ENCODE data around the gene TFAP2A. TPM values are rescaled to one million over a fixed set of nuclear protein-coding genes. Genes with fewer than 3 reads are reported as not detected.

The TFAP2A gene
- total and polyA plus RNA-seq, 7 donors, result 0.13 to 0.36 (median 0.27) TPM; not detected in 2

- Histone ChIP-seq H3K36me3 (no peaks in the 10 kb centered on the region), H3K27me3 (peaks cover 20 to 100% (median 94%) of the 10 kb centered on the region in 3 donors), H3K4me3 (no peak overlapping the region), H3K27ac (no peak overlapping the region), H3K4me1 (peaks cover 0 to 10% (median 4%) of the 10 kb centered on the region in 4 donors), H3K9me3 (no peaks in the 10 kb centered on the region)
- TF ChIP-seq POLR2A (IDR thresholded peaks at IDR 0.05), result no peak
- no peak for TF ChIP-seq CTCF (IDR thresholded peaks at IDR 0.05)
- no peak for TF ChIP-seq POLR2AphosphoS5 (IDR thresholded peaks at IDR 0.05)
- 7 to 14% methylated on average over 41 of the region's 41 CpGs for WGBS, 2 donors
- DNase-seq, result no peak
- intact Hi-C loops (cut with DNase I), result no loop called here
These were observed 24.2 kb downstream of the TFAP2A start for GRCh38 chr6:10390495-10391298.

GRCh38 chr6:10389739-10390494 is 25.0 kb downstream of the TFAP2A start:
- intact Hi-C loops (cut with DNase I), result no loop called here
- H3K27me3 ChIP-seq, result peaks cover 26 to 100% (median 94%) of the 10 kb centered on the region in 3 donors
- no peak for TF ChIP-seq POLR2A (IDR thresholded peaks at IDR 0.05)
- TF ChIP-seq CTCF (IDR thresholded peaks at IDR 0.05), result no peak
- no peak for TF ChIP-seq POLR2AphosphoS5 (IDR thresholded peaks at IDR 0.05)
- TF ChIP-seq EP300 (IDR thresholded peaks at IDR 0.05), result no peak
- 10 to 21% methylated on average over 47 of the region's 47 CpGs for WGBS, 2 donors
- H3K9me3 ChIP-seq, result no peaks in the 10 kb centered on the region
- H3K27ac ChIP-seq, result no peak overlapping the region
- no peak for DNase-seq
- H3K36me3 ChIP-seq, result no peaks in the 10 kb centered on the region
- no peak overlapping the region for H3K4me3 ChIP-seq
- peaks cover 0 to 11% (median 6%) of the 10 kb centered on the region in 4 donors for H3K4me1 ChIP-seq

- no peak overlapping the region for H3K27ac ChIP-seq
- peaks cover 0 to 25% (median 17%) of the 10 kb centered on the region in 4 donors for H3K4me1 ChIP-seq
- no peaks in the 10 kb centered on the region for H3K36me3 ChIP-seq
- no peaks in the 10 kb centered on the region for H3K9me3 ChIP-seq
- no peak for DNase-seq
- WGBS, 2 donors, result 9 to 10% methylated on average over 8 of the region's 8 CpGs
- TF ChIP-seq CTCF (IDR thresholded peaks at IDR 0.05) (no peak), POLR2A (IDR thresholded peaks at IDR 0.05) (no peak), POLR2AphosphoS5 (IDR thresholded peaks at IDR 0.05) (no peak), EP300 (IDR thresholded peaks at IDR 0.05) (no peak)
- H3K4me3 ChIP-seq, result no peak overlapping the region
- peaks cover 33 to 100% (median 96%) of the 10 kb centered on the region in 3 donors for H3K27me3 ChIP-seq
- intact Hi-C loops (cut with DNase I), result no loop called here
These were observed 27.9 kb downstream of the TFAP2A start for GRCh38 chr6:10386756-10387654.

GRCh38 chr6:10386220-10386619 is 28.7 kb downstream of the TFAP2A start:
- Histone ChIP-seq H3K27ac (no peak overlapping the region), H3K36me3 (no peaks in the 10 kb centered on the region), H3K4me1 (peaks cover 0 to 25% (median 17%) of the 10 kb centered on the region in 4 donors), H3K4me3 (no peak overlapping the region), H3K9me3 (no peaks in the 10 kb centered on the region), H3K27me3 (peaks cover 37 to 100% (median 97%) of the 10 kb centered on the region in 3 donors)
- no peak for DNase-seq
- WGBS, 2 donors, result 4 to 7% methylated on average over 2 of the region's 2 CpGs
- TF ChIP-seq POLR2AphosphoS5 (IDR thresholded peaks at IDR 0.05), result no peak
- no peak for TF ChIP-seq CTCF (IDR thresholded peaks at IDR 0.05)
- no peak for TF ChIP-seq POLR2A (IDR thresholded peaks at IDR 0.05)
- no peak for TF ChIP-seq EP300 (IDR thresholded peaks at IDR 0.05)
- intact Hi-C loops (cut with DNase I), result no loop called here
